PFSK-1 (cell line): Measurements from ENCODE around the gene ADRB2.

ENCODE experiments used
- FOXP2 ChIP-seq: optimal IDR thresholded peaks from 2 replicates; pipeline ENCODE3; 2011; ENCODE audit warnings: borderline replicate concordance, control low read depth, inconsistent platforms; ENCODE audit not compliant: insufficient read depth; ENCODE audit errors: extremely low read length, extremely low read depth
- TAF1 ChIP-seq: IDR thresholded peaks from 2 replicates; pipeline ENCODE4 v1.6.1; 2012; ENCODE audit warnings: low read length, control low read depth, borderline replicate concordance; ENCODE audit not compliant: insufficient read depth

DNA sequence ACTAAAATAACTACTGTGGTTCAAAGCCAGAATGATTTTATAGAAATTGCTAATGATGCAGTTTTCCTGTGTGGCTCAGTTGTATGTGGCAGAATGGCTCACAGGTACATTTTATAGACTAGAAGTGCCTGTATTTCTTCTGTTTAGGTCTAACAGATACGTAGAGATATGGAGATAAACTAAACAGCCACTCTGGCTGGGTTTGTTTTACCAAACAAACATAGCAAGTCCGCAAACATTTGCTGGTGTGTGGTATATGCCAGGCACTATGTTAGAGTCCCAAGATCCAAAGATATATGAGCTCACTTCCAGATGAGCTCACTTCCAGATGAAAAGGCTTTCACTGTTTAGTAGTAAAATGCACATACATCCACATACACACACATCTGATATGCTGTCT is 24.4 kb downstream of the ADRB2 start:
- no peak for TF ChIP-seq FOXP2
- no peak for TF ChIP-seq TAF1
